NCI-H2227 (cell line): ENCODE measurements around the gene SMIM5.
A peak's percentile ranks its signal among the peaks of the same experiment; 100 is the strongest.

Experiments used
- DNase-seq: peaks from one replicate; lab custom pipeline; 2025; ENCODE audit not compliant: unreplicated experiment; lab: John Stamatoyannopoulos, UW

The SMIM5 gene

DNA sequence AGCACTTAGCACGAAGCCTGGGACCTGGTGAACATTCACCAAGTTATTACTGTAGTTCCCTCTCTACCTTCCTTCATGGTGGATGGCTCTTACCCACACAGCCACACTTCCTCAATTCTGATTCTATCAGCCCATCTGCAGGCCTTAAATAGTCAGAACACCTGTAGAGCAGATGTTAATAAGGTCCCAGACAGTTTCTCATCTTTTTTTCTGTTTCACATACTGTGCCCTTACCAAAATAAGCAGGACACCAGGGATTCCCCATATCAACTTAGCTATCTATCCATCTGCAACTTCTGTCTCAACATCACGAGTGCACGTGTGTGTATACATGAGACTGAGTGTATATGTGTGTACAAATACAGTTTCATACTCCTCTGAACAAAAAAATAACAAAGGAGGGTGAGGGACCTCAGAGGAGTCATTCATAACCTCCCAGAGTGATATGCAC is 30.9 kb downstream of the SMIM5 start:
- DNase-seq = no peak

- DNase-seq = no peak
Observed at GRCh38 chr17:75665981-75666380, 32.7 kb downstream of the SMIM5 start.

GRCh38 chr17:75666959-75667790 is 33.9 kb downstream of the SMIM5 start, which contains the start of the genes RECQL5 and SAP30BP:
TSS of gene RECQL5 (minus strand) at chr17:75667154. CDS start at chr17:75666557, 597 bp downstream.
TSS of gene SAP30BP (plus strand) at chr17:75667338. CDS start at chr17:75667373, 35 bp downstream.
- peak; percentile 99 for DNase-seq

GRCh38 chr17:75667825-75668224 is 34.6 kb downstream of the SMIM5 start:
- no peak for DNase-seq

DNA sequence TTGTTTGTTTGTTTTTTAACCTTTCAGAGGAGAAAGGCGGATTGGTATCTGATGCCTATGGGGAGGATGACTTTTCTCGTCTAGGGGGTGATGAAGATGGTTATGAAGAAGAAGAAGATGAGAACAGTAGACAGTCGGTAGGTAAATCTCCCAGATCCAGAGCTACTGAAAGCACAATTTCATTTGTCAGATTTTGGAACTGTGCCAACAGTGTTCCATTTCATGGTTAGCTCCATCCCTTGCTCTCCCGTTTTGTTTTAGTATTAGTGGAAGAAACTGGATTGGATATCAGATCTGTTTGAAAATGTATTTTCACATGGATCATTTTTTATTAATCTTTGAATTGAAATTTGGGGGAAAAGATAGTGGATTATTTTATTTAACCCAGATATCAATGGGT is 35.3 kb downstream of the SMIM5 start:
- no peak for DNase-seq

DNA sequence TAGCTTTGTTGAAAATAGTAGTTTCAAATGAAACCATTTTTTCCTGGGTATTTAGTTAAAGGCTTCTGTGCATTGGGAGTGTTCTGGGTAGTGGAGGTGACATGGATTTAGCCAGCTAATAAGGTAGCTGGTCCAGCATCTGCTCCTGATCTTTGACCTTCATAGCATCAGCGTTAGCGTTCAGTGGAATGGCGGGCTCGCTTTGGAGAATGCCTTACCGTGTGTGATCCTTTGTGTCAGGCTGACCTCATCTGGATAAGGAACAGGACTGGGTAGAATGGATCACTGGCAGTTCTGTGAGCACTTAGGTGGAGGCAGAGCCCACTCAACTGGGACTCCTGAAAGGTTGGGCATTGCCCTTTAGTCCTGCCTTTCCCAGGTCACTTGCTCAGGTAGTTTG is 37.6 kb downstream of the SMIM5 start:
- no peak for DNase-seq

DNA sequence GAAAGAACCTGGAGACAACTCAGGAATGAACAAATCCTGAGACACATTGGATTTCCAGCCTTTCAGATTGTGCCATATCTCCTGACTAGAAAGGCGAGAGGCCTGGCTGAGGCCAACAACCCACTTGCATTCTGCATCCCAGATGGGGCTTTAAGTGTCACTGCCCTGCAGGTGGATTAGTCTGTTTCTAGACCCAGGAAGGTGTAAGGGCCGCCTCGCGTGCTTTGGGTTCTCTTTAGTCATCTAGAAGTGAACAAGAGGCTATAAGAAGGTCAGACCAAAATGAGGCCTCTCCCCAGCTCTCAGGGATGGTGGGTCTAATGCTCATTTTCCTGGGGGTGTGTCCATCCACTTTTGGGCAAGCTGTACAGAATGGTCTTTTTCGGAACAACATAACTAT is 38.8 kb downstream of the SMIM5 start:
- no peak for DNase-seq

- DNase-seq = no peak
Observed at GRCh38 chr17:75673487-75673886, 40.3 kb downstream of the SMIM5 start.

DNA sequence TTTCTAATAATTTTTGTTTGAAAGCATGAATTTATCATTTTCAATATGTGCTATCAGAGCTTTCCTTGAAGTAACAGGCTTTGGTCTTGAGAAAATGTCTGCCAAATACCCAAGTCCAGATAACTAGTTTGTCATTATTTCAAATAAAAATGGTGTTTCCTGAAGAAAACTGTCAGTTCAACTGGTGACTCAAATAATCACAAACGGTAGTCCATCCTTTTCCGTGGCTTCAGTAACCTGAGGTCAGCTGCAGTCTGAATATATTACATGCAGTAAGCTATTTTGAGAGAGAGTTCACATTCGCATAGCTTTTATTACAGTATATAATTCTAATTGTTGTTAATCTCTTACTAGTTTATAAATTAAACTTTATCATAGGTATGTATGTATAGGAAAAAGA is 43.2 kb downstream of the SMIM5 start:
- DNase-seq = no peak

DNA sequence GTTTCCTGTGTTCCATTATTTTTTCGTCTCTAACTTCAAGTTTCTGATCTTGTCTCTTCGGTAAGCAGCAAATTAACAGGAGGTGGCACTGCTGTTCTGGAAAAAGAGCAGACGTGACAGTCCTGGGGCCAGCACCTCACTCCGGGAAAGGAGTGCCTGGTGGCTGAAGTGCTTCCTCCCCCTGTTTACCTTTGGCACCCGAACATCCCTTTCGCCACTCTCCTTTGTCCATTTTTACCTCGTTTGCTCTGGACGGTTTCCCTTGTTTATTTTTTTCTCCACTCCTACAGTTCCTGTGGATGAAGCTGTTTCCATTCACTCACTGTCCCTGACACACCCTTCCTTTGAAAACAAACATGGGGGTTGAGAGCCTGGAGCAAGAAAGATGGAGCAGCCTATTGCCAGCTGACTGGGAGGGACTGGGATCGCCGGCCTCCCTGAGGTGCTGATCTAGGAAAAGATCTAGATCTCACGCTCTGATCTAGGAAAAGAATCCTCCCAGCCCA is 46.5 kb downstream of the SMIM5 start:
- no peak for DNase-seq

GRCh38 chr17:75680431-75680830 is 47.2 kb downstream of the SMIM5 start:
- no peak for DNase-seq

GRCh38 chr17:75681289-75681688 is 48.1 kb downstream of the SMIM5 start:
- DNase-seq = no peak

GRCh38 chr17:75683583-75683982 is 50.3 kb downstream of the SMIM5 start:
- DNase-seq = no peak

DNA sequence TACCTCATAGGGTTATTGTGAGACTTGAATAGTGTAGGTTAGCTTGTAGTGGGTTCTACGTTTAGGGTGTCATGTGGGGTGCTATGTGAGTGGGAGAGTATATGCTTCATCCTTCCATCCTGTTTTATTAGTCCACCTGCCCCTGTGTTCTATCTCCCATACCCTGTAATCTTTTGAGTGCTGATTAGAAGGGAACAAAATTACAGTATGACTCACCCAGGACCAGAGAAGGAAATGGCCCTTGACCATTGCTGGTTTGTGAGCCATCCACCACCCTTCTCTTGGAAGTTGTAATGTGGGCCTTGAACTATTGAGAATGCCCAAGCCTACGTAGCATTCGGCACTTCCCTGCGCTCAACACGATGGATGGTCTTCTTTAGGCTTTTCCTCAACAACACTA is 51.0 kb downstream of the SMIM5 start:
- DNase-seq = no peak

DNA sequence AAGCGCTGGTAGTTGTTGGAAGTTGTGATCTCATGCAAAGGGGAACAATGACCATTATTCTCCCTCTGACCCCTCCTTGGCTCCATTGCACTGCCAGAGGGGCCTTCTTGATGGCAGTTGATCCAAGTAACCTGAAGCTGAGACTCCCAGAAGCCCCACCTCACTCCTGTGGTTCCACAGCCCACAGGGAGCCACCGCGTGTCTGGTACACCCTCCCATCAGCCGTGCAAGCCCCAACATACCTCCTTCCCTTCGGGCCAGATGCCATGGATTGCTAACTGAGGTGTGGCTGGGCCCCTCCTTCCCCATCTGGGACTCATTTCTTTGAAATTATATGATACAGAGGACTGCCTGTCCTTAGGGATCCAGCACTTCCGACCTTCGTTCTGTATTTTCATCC is 51.7 kb downstream of the SMIM5 start:
- no peak for DNase-seq

DNA sequence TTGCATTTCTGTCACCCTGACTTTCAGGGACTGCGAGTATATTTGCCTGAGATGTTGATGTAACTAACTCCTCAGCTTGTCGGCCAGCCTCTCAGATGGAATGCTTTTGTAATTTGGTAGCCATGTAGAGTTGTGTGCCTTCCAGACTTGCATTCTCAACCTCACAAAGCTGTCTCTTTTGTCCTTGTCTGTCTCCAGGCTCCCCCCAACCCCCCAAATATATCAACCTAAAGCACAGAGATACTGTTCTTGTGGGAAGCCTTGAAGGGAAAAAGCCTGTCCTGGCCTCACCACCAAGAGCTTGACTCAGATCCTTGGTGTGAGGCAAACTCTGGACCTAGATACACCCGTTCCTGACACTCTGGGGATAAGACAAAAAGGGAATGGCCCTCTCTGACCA is 52.3 kb downstream of the SMIM5 start:
- DNase-seq = no peak

GRCh38 chr17:75688209-75688825 is 55.1 kb downstream of the SMIM5 start:
- no peak for DNase-seq

DNA sequence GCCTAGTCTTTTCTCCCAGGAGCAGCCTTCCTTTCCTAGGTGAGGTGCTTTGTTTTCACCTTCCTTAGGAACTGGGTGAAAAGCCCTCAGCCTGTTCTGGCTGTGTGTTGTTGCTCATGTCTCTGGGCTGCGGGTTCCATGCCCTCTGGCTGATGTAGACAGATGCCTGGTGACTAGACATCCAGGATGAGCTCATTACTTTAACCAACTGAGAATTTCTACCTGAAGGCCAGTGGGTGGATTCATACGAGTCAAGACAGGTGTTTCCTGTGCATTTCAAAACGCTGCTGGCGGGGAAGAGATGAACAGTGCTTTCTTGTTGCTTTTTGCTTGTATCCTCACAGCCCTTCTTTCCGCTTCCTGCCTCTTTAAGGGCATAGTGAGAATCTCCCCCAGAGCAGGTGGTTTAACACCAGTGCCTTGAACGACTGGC is 56.2 kb downstream of the SMIM5 start:
- DNase-seq = no peak
